Gastroesophageal sphincter (tissue), 4 donors: ENCODE measurements around the gene YWHAH. TPM values are rescaled to one million over a fixed set of nuclear protein-coding genes. Genes with fewer than 3 reads are reported as not detected.

Experiments
- ATAC-seq: fragments of 150-250 bp; one replicate; pipeline ENCODE4 v1.9.1; 2016; ENCODE audit warnings: mild to moderate bottlenecking, moderate library complexity
- H3K27ac ChIP-seq, 4 donors: fragments of 200-600 bp; sonication (generic) in 3 of 4; 1 replicate in 3 of 4; 2 replicates in 1 of 4; pipeline ENCODE4 v1.5.1; 2016 to 2019
- H3K27me3 ChIP-seq: fragments of 200-600 bp; sonication (generic); one replicate; pipeline ENCODE4 v1.5.1; 2019
- H3K36me3 ChIP-seq, 2 donors: fragments of 200-600 bp; sonication (generic); one replicate each; pipeline ENCODE4 v1.5.1; 2019; ENCODE audit warnings: control low read depth in 1 of 2
- H3K4me1 ChIP-seq, 3 donors: fragments of 200-600 bp; sonication (generic); 1 replicate in 2 of 3; 2 replicates in 1 of 3; pipeline ENCODE4 v1.5.1; 2016 to 2019; ENCODE audit warnings: control low read depth in 2 of 3
- H3K4me3 ChIP-seq, 2 donors: fragments of 200-600 bp; sonication (generic); one replicate each; pipeline ENCODE4 v1.5.1; 2019; ENCODE audit warnings: mild to moderate bottlenecking in 1 of 2, moderate library complexity in 1 of 2
- H3K9me3 ChIP-seq, 3 donors: fragments of 200-600 bp; sonication (generic); one replicate each; pipeline ENCODE4 v1.5.1; 2017 to 2019; ENCODE audit warnings: control low read depth in 2 of 3
- CTCF ChIP-seq, 4 experiments: fragments of 200-600 bp in 2 of 4; fragments of 450-650 bp in 2 of 4; sonication (generic) in 1 of 4; IDR thresholded peaks; one replicate each; pipeline ENCODE4 v1.5.1; 2017 to 2019; ENCODE audit warnings: antibody characterized with exemption in 4 of 4, mild to moderate bottlenecking in 2 of 4, moderate library complexity in 2 of 4
- EP300 ChIP-seq: sonication (generic); formaldehyde crosslinking; IDR thresholded peaks from one replicate; pipeline ENCODE4 v1.6.1; 2017; ENCODE audit warnings: antibody characterized with exemption, mild to moderate bottlenecking
- POLR2A ChIP-seq, 2 donors: fragments of 450-650 bp; IDR thresholded peaks; one replicate each; pipeline ENCODE4 v1.6.1; 2017; ENCODE audit warnings: antibody characterized with exemption in 2 of 2, mild to moderate bottlenecking in 2 of 2, moderate library complexity in 1 of 2
- POLR2AphosphoS5 ChIP-seq: sonication (generic); formaldehyde crosslinking; IDR thresholded peaks from one replicate; pipeline ENCODE4 v1.6.1; 2017; ENCODE audit warnings: antibody characterized with exemption
- WGBS, 2 donors: methylation state at CpG; one replicate each; pipeline ENCODE4 v1.1.5; 2018; ENCODE audit warnings: low coverage in 1 of 2; 5-methylcytosine and 5-hydroxymethylcytosine counted together
- small RNA-seq, 4 donors: library from RNA; depleted of rRNA; stranded (forward); fragments of <200 nt; gene quantifications; one replicate each; pipeline ENCODE3, GENCODE V24; 2016
- total RNA-seq, 4 donors: library from RNA; depleted of rRNA; stranded (reverse); fragments of >200 nt; gene quantifications; one replicate each; pipeline ENCODE4 v1.1.0, GENCODE V29; 2016

Gene YWHAH
- total RNA-seq, 4 donors from 2014 or later, result 127 to 263 (median 169) TPM

GRCh38 chr22:31995807-31996206 lies 51.5 kb downstream of the YWHAH start:
- no peak for ATAC-seq
- Histone ChIP-seq H3K36me3 (no peaks in the 10 kb centered on the region), H3K4me3 (no peak overlapping the region), H3K27ac (no peak overlapping the region), H3K9me3 (no peaks in the 10 kb centered on the region), H3K4me1 (no peaks in the 10 kb centered on the region), H3K27me3 (peaks cover 34% of the 10 kb centered on the region)
- no peak for TF ChIP-seq POLR2A (IDR thresholded peaks at IDR 0.05)
- no peak for TF ChIP-seq POLR2AphosphoS5
- TF ChIP-seq EP300, result no peak
- TF ChIP-seq CTCF (IDR thresholded peaks at IDR 0.05), result no peak
- WGBS, 2 donors, result 13 to 18% methylated on average over 3 of the region's 3 CpGs

- ATAC-seq, result no peak
- Histone ChIP-seq H3K36me3 (no peaks in the 10 kb centered on the region), H3K27ac (no peak overlapping the region), H3K4me3 (no peak overlapping the region), H3K4me1 (no peaks in the 10 kb centered on the region), H3K27me3 (peaks cover 29% of the 10 kb centered on the region), H3K9me3 (no peaks in the 10 kb centered on the region)
- WGBS, 2 donors, result 77% methylated on average over 3 of the region's 3 CpGs
- TF ChIP-seq POLR2AphosphoS5, result no peak
- no peak for TF ChIP-seq POLR2A (IDR thresholded peaks at IDR 0.05)
These were observed 54.5 kb downstream of the YWHAH start for GRCh38 chr22:31998784-31999385.

GRCh38 chr22:32000181-32000580 lies 55.8 kb downstream of the YWHAH start:
- Histone ChIP-seq H3K4me1 (no peaks in the 10 kb centered on the region), H3K4me3 (no peak overlapping the region), H3K9me3 (no peaks in the 10 kb centered on the region), H3K27ac (no peak overlapping the region), H3K27me3 (peaks cover 36% of the 10 kb centered on the region), H3K36me3 (no peaks in the 10 kb centered on the region)
- ATAC-seq, result no peak
- TF ChIP-seq CTCF (IDR thresholded peaks at IDR 0.05) (no peak), POLR2AphosphoS5 (no peak), EP300 (no peak), POLR2A (IDR thresholded peaks at IDR 0.05) (no peak)
- WGBS, 2 donors, result 75 to 100% methylated on average over 1 of the region's 1 CpG

- Histone ChIP-seq H3K4me1 (no peaks in the 10 kb centered on the region), H3K27ac (no peak overlapping the region), H3K9me3 (peaks cover 0 to 4% (median 0%) of the 10 kb centered on the region in 3 donors), H3K27me3 (peaks cover 20% of the 10 kb centered on the region), H3K36me3 (no peaks in the 10 kb centered on the region), H3K4me3 (no peak overlapping the region)
- no peak for TF ChIP-seq POLR2A (IDR thresholded peaks at IDR 0.05)
- TF ChIP-seq EP300, result no peak
- no peak for TF ChIP-seq POLR2AphosphoS5
- WGBS, 2 donors, result 60% methylated on average over 1 of the region's 1 CpG; no CpG with 5 or more reads in 1 of the 2 donors
- ATAC-seq, result no peak
These were observed 61.1 kb downstream of the YWHAH start for GRCh38 chr22:32005453-32005852.

Small RNAs within 50 kb of the gene (small RNA-seq; reads per million reads assigned to genes)
- 0 reads per million in 4 donors for gene RN7SL305P

Other genes starting within 250 kb of the YWHAH start
- gene PRR14L, start 194.4 kb upstream of the YWHAH start, total RNA-seq, result 10 to 100 TPM; 16.0 to 24.5 (median 19.0) TPM
- gene DEPDC5, start 190.5 kb upstream of the YWHAH start, total RNA-seq, result 10 to 100 TPM; 10.5 to 27.9 (median 16.0) TPM
- gene SLC5A1, start 98.7 kb downstream of the YWHAH start, total RNA-seq, result 1 to 10 TPM in 1 of 4 donors, under 1 TPM in 1, not detected in 2; 0.16 to 1.2 TPM
- not detected for gene C22orf42, start 214.8 kb downstream of the YWHAH start, total RNA-seq